K562 (cell line): ENCODE data around the gene ZBED2. TPM values are rescaled to one million over a fixed set of nuclear protein-coding genes. Genes with fewer than 3 reads are reported as not detected.

ENCODE experiments used
- FOXJ2 ChIP-seq: fragments of 200-800 bp; sonication (Bioruptor generic); IDR thresholded peaks from 2 replicates; pipeline ENCODE4 v1.6.1; 2016; ENCODE audit warnings: missing genetic modification characterization, missing compliant biosample characterization
- FOXJ3 ChIP-seq: sonication (generic); formaldehyde crosslinking; IDR thresholded peaks from 2 replicates; pipeline ENCODE4 v1.4.0; 2020; ENCODE audit warnings: mild to moderate bottlenecking, missing genetic modification reagents
- GTF2F1 ChIP-seq: IDR thresholded peaks from 2 replicates; pipeline ENCODE4 v1.6.1; 2011; ENCODE audit warnings: low read depth, low read length, improper control_type of control experiment
- MEF2D ChIP-seq: conservative IDR thresholded peaks from 2 replicates; pipeline ENCODE4 v1.6.1; 2016; ENCODE audit warnings: low read depth, missing genetic modification characterization, missing compliant biosample characterization
- PYGO2 ChIP-seq: fragments of 450-650 bp; IDR thresholded peaks from 2 replicates; pipeline ENCODE4 v1.6.1; 2016; ENCODE audit warnings: mild to moderate bottlenecking, missing genetic modification characterization, moderate library complexity, missing compliant biosample characterization
- polyA plus RNA-seq, 8 experiments: library from polyadenylated mRNA; depleted of rRNA in 4 of 8; stranded (reverse) in 5 of 8; unstranded in 3 of 8; fragments of >200 nt; fragmentation: Nextera tagmentation in 2 of 8; fragmentation: Illumina TruSeq in 1 of 8; extraction: Ambion mirVana in 2 of 8; extraction: Trizol in 1 of 8; gene quantifications; 2 replicates each; pipeline versions ENCODE4 v1.2.1 to v1.2.3, GENCODE V29; 2011 to 2014; ENCODE audit warnings: inconsistent platforms in 1 of 8, missing spikeins in 1 of 8
- total RNA-seq, 7 experiments: library from RNA; depleted of rRNA in 6 of 7; stranded (reverse); fragments of >200 nt in 6 of 7; fragmentation: Illumina TruSeq in 2 of 7; extraction: Trizol in 2 of 7; gene quantifications; 2 replicates each; pipeline versions ENCODE4 v1.2.1 to v1.2.3, GENCODE V29; 2011 to 2021; ENCODE audit warnings: low replicate concordance in 1 of 7
- TF ChIP-seq, protein P1 (sequence below), 2 experiments: fragments of 450-650 bp; formaldehyde crosslinking in 1 of 2; IDR thresholded peaks; 2 replicates each; pipeline versions ENCODE4 v1.4.0 to v1.6.1; 2014 to 2020; ENCODE audit warnings: mild to moderate bottlenecking in 2 of 2, borderline replicate concordance in 1 of 2, low read depth in 1 of 2
- TF ChIP-seq, protein P2 (sequence below): fragments of 250-450 bp; sonication (Bioruptor Pico); IDR thresholded peaks from 2 replicates; pipeline ENCODE4 v1.8.0; 2022; ENCODE audit warnings: moderate library complexity, mild to moderate bottlenecking, inconsistent platforms
- TF ChIP-seq, protein P3 (sequence below): fragments of 450-650 bp; IDR thresholded peaks from 2 replicates; pipeline ENCODE4 v1.6.1; 2014; ENCODE audit warnings: low read depth, mild to moderate bottlenecking, moderate library complexity, borderline replicate concordance
- TF ChIP-seq, protein P4 (sequence below): sonication (generic); formaldehyde crosslinking; IDR thresholded peaks from 2 replicates; pipeline ENCODE4 v1.8.0; 2022; ENCODE audit warnings: mild to moderate bottlenecking, missing genetic modification reagents, borderline replicate concordance

Gene ZBED2
- total and polyA plus RNA-seq, 9 of the 15 experiments (the other 6 are each of a cell fraction or from before 2014, with no cell fraction given), result 0.11 TPM; not detected in 8

DNA sequence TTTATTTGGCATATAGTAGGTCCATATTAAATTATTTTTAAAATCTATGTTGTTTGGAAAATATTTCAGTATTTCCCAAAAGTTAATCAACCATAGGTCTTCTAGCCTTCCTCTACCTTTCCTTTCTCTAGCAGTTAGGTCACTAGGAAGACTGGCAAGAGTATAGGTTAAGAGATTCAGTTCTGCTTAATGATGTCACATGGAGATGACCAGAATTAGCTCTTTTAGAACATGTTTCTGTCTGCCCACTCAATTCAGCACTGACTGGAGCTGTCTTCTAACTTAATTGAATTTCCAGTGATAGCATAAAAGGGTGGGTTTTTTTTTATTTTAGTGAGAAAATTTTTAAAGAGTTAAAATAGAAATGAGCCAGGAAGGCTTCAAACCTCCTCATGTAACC lies 23.8 kb upstream of the ZBED2 start (continued):
- TF ChIP-seq, protein P1, sequence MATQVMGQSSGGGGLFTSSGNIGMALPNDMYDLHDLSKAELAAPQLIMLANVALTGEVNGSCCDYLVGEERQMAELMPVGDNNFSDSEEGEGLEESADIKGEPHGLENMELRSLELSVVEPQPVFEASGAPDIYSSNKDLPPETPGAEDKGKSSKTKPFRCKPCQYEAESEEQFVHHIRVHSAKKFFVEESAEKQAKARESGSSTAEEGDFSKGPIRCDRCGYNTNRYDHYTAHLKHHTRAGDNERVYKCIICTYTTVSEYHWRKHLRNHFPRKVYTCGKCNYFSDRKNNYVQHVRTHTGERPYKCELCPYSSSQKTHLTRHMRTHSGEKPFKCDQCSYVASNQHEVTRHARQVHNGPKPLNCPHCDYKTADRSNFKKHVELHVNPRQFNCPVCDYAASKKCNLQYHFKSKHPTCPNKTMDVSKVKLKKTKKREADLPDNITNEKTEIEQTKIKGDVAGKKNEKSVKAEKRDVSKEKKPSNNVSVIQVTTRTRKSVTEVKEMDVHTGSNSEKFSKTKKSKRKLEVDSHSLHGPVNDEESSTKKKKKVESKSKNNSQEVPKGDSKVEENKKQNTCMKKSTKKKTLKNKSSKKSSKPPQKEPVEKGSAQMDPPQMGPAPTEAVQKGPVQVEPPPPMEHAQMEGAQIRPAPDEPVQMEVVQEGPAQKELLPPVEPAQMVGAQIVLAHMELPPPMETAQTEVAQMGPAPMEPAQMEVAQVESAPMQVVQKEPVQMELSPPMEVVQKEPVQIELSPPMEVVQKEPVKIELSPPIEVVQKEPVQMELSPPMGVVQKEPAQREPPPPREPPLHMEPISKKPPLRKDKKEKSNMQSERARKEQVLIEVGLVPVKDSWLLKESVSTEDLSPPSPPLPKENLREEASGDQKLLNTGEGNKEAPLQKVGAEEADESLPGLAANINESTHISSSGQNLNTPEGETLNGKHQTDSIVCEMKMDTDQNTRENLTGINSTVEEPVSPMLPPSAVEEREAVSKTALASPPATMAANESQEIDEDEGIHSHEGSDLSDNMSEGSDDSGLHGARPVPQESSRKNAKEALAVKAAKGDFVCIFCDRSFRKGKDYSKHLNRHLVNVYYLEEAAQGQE (IDR thresholded peaks at IDR 0.05; ENCODE audit: borderline replicate concordance), result no peak
- TF ChIP-seq, protein P1 (CRISPR knock-in tag; IDR thresholded peaks at IDR 0.05; ENCODE audit: low read depth), result no peak
- TF ChIP-seq, protein P2, sequence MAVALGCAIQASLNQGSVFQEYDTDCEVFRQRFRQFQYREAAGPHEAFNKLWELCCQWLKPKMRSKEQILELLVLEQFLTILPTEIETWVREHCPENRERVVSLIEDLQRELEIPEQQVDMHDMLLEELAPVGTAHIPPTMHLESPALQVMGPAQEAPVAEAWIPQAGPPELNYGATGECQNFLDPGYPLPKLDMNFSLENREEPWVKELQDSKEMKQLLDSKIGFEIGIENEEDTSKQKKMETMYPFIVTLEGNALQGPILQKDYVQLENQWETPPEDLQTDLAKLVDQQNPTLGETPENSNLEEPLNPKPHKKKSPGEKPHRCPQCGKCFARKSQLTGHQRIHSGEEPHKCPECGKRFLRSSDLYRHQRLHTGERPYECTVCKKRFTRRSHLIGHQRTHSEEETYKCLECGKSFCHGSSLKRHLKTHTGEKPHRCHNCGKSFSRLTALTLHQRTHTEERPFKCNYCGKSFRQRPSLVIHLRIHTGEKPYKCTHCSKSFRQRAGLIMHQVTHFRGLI (CRISPR knock-in tag), result no peak
- TF ChIP-seq GTF2F1, result no peak
- no peak for TF ChIP-seq MEF2D (tag)
- TF ChIP-seq, protein P3, sequence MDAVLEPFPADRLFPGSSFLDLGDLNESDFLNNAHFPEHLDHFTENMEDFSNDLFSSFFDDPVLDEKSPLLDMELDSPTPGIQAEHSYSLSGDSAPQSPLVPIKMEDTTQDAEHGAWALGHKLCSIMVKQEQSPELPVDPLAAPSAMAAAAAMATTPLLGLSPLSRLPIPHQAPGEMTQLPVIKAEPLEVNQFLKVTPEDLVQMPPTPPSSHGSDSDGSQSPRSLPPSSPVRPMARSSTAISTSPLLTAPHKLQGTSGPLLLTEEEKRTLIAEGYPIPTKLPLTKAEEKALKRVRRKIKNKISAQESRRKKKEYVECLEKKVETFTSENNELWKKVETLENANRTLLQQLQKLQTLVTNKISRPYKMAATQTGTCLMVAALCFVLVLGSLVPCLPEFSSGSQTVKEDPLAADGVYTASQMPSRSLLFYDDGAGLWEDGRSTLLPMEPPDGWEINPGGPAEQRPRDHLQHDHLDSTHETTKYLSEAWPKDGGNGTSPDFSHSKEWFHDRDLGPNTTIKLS, result no peak
- no peak for TF ChIP-seq FOXJ3 (CRISPR knock-in tag)
- no peak for TF ChIP-seq PYGO2 (tag)
- no peak for TF ChIP-seq FOXJ2 (tag)
- TF ChIP-seq, protein P4, sequence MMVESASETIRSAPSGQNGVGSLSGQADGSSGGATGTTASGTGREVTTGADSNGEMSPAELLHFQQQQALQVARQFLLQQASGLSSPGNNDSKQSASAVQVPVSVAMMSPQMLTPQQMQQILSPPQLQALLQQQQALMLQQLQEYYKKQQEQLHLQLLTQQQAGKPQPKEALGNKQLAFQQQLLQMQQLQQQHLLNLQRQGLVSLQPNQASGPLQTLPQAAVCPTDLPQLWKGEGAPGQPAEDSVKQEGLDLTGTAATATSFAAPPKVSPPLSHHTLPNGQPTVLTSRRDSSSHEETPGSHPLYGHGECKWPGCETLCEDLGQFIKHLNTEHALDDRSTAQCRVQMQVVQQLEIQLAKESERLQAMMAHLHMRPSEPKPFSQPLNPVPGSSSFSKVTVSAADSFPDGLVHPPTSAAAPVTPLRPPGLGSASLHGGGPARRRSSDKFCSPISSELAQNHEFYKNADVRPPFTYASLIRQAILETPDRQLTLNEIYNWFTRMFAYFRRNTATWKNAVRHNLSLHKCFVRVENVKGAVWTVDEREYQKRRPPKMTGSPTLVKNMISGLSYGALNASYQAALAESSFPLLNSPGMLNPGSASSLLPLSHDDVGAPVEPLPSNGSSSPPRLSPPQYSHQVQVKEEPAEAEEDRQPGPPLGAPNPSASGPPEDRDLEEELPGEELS (CRISPR knock-in tag), result no peak
- TF ChIP-seq, all 486 proteins: peak for 0
